GM12878 (cell line): ENCODE results near the gene CEP131. TPM values are rescaled to one million over a fixed set of nuclear protein-coding genes. Genes with fewer than 3 reads are reported as not detected.
A peak's percentile ranks its signal among the peaks of the same experiment; 100 is the strongest.

Experiments
- ATAC-seq: fragments of 200-7000 bp; cut with Tn5 transposase; 3 replicates; pipeline ENCODE4 v1.9.1; 2020; ENCODE audit warnings: mild to moderate bottlenecking, moderate library complexity
- BruUV-seq: library from RNA; stranded (reverse); fragments of 400-500 nt; replicated peaks from 2 replicates; lab custom pipeline; 2021; lab: Mats Ljungman, UMichigan
- CTCF ChIA-PET: fragments of 300-600 bp; sonication (Branson Sonifier 250); formaldehyde crosslinking; extraction: SDS; loops from one replicate; lab custom pipeline; 2021; ENCODE audit warnings: inconsistent platforms; lab: Yijun Ruan, JAX
- POLR2A ChIA-PET: fragments of 350-600 bp; formaldehyde crosslinking; extraction: SDS; loops from one replicate; lab custom pipeline; 2021; ENCODE audit warnings: inconsistent platforms; lab: Charles Lee
- RAD21 ChIA-PET: fragments of 300-600 bp; sonication (Branson Sonifier 250); formaldehyde crosslinking; loops from one replicate; lab custom pipeline; 2023; ENCODE audit warnings: antibody characterized with exemption; ENCODE audit not compliant: unreplicated experiment; lab: Charles Lee
- SMC1A ChIA-PET: fragments of 300-600 bp; sonication (Branson Sonifier 250); formaldehyde crosslinking; loops from one replicate; lab custom pipeline; 2023; ENCODE audit not compliant: unreplicated experiment, uncharacterized antibody; lab: Charles Lee
- DNase-seq: peaks from one replicate; pipeline ENCODE4 v3.0.0-alpha.2; 2011; ENCODE audit warnings: low read depth, low spot score
- FAIRE-seq: peaks from 3 replicates; lab custom pipeline; 2011; peaks lifted over from hg19 to GRCh38; lab: Jason Lieb, UNC
- H2AFZ ChIP-seq: 2 replicates; pipeline ENCODE4 v1.6.0; 2011; ENCODE audit warnings: low read depth, low read length, control low read depth; ENCODE audit not compliant: control insufficient read depth
- H3K27ac ChIP-seq: 2 replicates; pipeline ENCODE4 v1.5.1; 2011; ENCODE audit warnings: control low read depth; ENCODE audit not compliant: control insufficient read depth, insufficient read depth
- H3K27me3 ChIP-seq, 2 experiments: replicated peaks in 1 of 2; 2 replicates each; pipeline versions ENCODE4 v1.6.0 to v1.6.1; 2011; ENCODE audit warnings: low read length in 1 of 2; ENCODE audit not compliant: control insufficient read depth in 2 of 2, insufficient read depth in 2 of 2
- H3K36me3 ChIP-seq, 2 experiments: 2 replicates each; pipeline ENCODE4 v1.5.1; 2011; ENCODE audit warnings: low read length in 1 of 2; ENCODE audit not compliant: control insufficient read depth in 2 of 2, insufficient read depth in 2 of 2
- H3K4me1 ChIP-seq: 2 replicates; pipeline ENCODE4 v1.6.1; 2011; ENCODE audit warnings: mild to moderate bottlenecking, low read length, moderate library complexity, mixed read lengths; ENCODE audit not compliant: control insufficient read depth, insufficient read depth
- H3K4me2 ChIP-seq: 2 replicates; pipeline ENCODE4 v1.6.0; 2011; ENCODE audit warnings: control low read depth; ENCODE audit not compliant: control insufficient read depth, insufficient read depth
- H3K4me3 ChIP-seq: fragments of 200-600 bp; sonication (generic); 2 replicates; pipeline ENCODE4 v1.5.1; 2016
- H3K79me2 ChIP-seq: 2 replicates; pipeline ENCODE4 v1.6.0; 2011; ENCODE audit warnings: low read length; ENCODE audit not compliant: control insufficient read depth, insufficient read depth
- H3K9ac ChIP-seq: 2 replicates; pipeline ENCODE4 v1.8.0; 2011; ENCODE audit warnings: low read length, control low read depth, mixed read lengths; ENCODE audit not compliant: control insufficient read depth, insufficient read depth
- H3K9me3 ChIP-seq: replicated peaks from 3 replicates; pipeline ENCODE4 v1.5.1; 2011; ENCODE audit warnings: mild to moderate bottlenecking, low read length; ENCODE audit not compliant: control insufficient read depth, insufficient read depth
- H4K20me1 ChIP-seq: 2 replicates; pipeline ENCODE4 v1.6.0; 2011; ENCODE audit not compliant: control insufficient read depth, insufficient read depth
- MYC ChIP-seq: IDR thresholded peaks from 2 replicates; pipeline ENCODE4 v1.6.1; 2011; ENCODE audit warnings: mild to moderate bottlenecking, low read length, moderate library complexity, inconsistent platforms; ENCODE audit not compliant: insufficient read depth, insufficient replicate concordance, insufficient read length, severe bottlenecking
- PAX8 ChIP-seq: fragments of 450-650 bp; IDR thresholded peaks from 2 replicates; pipeline ENCODE4 v1.6.1; 2017; ENCODE audit warnings: mild to moderate bottlenecking, moderate library complexity
- SIN3A ChIP-seq: IDR thresholded peaks from 2 replicates; pipeline ENCODE4 v1.6.1; 2012; ENCODE audit warnings: low read depth, low read length, improper control_type of control experiment
- TCF7 ChIP-seq: IDR thresholded peaks from 2 replicates; pipeline ENCODE4 v1.6.1; 2014; ENCODE audit warnings: antibody characterized with exemption, borderline replicate concordance
- WGBS: methylation state at CpG from one replicate; pipeline ENCODE4 v1.1.6; 2016; ENCODE audit warnings: low lambda C conversion rate; ENCODE audit not compliant: insufficient replicate concordance, insufficient coverage; ENCODE audit errors: missing lambda C conversion rate; 5-methylcytosine and 5-hydroxymethylcytosine counted together
- in situ Hi-C: fragments of 300-500 bp; cut with MboI; formaldehyde crosslinking; loops from 9 replicates; pipeline ENCODE4 v1.14.3; 2018; ENCODE audit warnings: mixed read lengths
- intact Hi-C: fragments of 100-400 bp; cut with micrococcal nuclease; formaldehyde crosslinking; loops from one replicate; pipeline ENCODE4 v1.14.2; 2022; ENCODE audit not compliant: unreplicated experiment
- polyA plus RNA-seq, 11 experiments: library from polyadenylated mRNA; depleted of rRNA in 4 of 11; unstranded in 6 of 11; stranded (reverse) in 5 of 11; fragments of >200 nt; fragmentation: Nextera tagmentation in 4 of 11; fragmentation: Illumina TruSeq in 1 of 11; extraction: Ambion mirVana in 4 of 11; extraction: Trizol in 1 of 11; gene quantifications; 1 replicate in 1 of 11; 2 replicates in 10 of 11; pipeline versions ENCODE4 v1.2.1 to v1.2.3, GENCODE V29; 2011 to 2016; ENCODE audit warnings: inconsistent platforms in 2 of 11, missing spikeins in 2 of 11, low read depth in 1 of 11
- total RNA-seq, 4 experiments: library from RNA; depleted of rRNA in 3 of 4; stranded (reverse); fragments of >200 nt in 3 of 4; fragmentation: Illumina TruSeq in 1 of 4; extraction: Trizol in 1 of 4; gene quantifications; 2 replicates each; pipeline versions ENCODE4 v1.2.1 to v1.2.3, GENCODE V29; 2013 to 2021
- TF ChIP-seq, protein P1 (sequence below), 3 experiments: IDR thresholded peaks in 2 of 3; conservative IDR thresholded peaks in 1 of 3; 2 replicates each; pipeline ENCODE4 v1.5.1; 2011; ENCODE audit warnings: low read depth in 3 of 3, low read length in 3 of 3, mild to moderate bottlenecking in 3 of 3, control low read depth in 2 of 3, moderate library complexity in 2 of 3, inconsistent platforms in 1 of 3, mixed read lengths in 1 of 3; ENCODE audit not compliant: control insufficient read depth in 2 of 3, insufficient read depth in 1 of 3; ENCODE audit errors: extremely low read depth in 1 of 3

Gene CEP131
- total and polyA plus RNA-seq, 10 of the 15 experiments (the other 5 are each of a cell fraction or from before 2014, with no cell fraction given) = 0.05 to 17.3 (median 6.7) TPM

DNA sequence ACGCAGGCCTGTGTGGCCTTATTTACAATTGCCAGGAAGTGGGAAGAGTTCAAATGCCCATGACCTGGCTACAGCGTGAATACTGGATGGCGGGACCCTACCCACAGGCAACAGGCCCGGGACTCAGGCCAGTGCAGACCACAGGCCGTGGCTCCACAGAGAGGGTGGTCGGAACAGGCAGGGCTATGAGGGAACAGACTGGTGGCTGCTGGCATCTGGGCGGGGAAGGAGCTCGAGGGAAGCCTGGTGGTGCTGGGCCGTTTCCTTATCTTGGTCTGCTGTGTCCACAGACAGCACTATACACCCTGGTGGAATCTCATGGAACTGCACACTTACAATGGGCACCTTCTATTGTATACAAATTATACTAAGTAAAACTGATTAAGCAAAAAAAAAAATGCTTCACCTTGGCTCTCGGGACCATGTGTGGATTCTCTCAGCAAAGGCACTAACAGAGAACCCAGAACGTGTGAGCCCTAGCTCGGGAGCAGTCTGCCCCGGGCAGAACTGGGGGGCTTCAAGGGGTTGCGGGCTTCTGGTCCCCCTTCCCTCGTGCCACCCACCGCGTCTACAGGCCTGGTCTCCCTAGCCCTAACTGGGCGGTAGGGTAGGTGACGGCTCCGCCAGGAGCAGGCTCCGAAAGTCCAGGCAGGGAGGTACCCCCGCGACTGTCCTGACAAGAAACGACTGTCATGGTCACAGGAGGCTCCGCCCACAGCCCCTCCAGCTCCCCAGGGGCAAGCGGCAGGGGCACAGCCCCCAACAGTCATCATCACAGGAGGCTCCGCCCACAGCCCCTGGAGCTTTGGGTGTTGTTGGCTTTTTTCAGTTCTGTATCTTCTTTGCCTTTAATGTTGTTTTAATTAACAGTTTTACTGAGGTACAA lies 21.8 kb downstream of the CEP131 start:
- H3K4me3 ChIP-seq = no peak overlapping the region
- ATAC-seq = peak; percentile 87
- H3K4me1 ChIP-seq = no peaks in the 10 kb centered on the region
- H3K4me2 ChIP-seq = no peak overlapping the region
- TF ChIP-seq, protein P1, sequence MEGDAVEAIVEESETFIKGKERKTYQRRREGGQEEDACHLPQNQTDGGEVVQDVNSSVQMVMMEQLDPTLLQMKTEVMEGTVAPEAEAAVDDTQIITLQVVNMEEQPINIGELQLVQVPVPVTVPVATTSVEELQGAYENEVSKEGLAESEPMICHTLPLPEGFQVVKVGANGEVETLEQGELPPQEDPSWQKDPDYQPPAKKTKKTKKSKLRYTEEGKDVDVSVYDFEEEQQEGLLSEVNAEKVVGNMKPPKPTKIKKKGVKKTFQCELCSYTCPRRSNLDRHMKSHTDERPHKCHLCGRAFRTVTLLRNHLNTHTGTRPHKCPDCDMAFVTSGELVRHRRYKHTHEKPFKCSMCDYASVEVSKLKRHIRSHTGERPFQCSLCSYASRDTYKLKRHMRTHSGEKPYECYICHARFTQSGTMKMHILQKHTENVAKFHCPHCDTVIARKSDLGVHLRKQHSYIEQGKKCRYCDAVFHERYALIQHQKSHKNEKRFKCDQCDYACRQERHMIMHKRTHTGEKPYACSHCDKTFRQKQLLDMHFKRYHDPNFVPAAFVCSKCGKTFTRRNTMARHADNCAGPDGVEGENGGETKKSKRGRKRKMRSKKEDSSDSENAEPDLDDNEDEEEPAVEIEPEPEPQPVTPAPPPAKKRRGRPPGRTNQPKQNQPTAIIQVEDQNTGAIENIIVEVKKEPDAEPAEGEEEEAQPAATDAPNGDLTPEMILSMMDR (IDR thresholded peaks at IDR 0.05 in 2 of 3, conservative IDR thresholded peaks at IDR 0.05 in 1 of 3; ENCODE audit: control insufficient read depth in 2 of 3, extremely low read depth in 1 of 3, insufficient read depth in 1 of 3, low read depth in 3 of 3, low read length in 3 of 3) = peak; percentile 18 to 45 (median 42); a peak in 4 of 6 replicates
- TF ChIP-seq SIN3A = no peak
- TF ChIP-seq TCF7 = no peak
- no peak for TF ChIP-seq MYC
- no peak for TF ChIP-seq PAX8
- intact Hi-C loops = no loop called here
- BruUV-seq = TSS peak; percentile 54
- ChIA-PET CTCF (no interaction called here), SMC1A (no interaction called here), POLR2A (no interaction called here), RAD21 (no interaction called here)
- H3K27ac ChIP-seq = no peak overlapping the region
- FAIRE-seq = peak; percentile 23
- no peak for DNase-seq
- in situ Hi-C loops = no loop called here
- no peak overlapping the region for H3K9ac ChIP-seq
- H4K20me1 ChIP-seq = no peaks in the 10 kb centered on the region
- WGBS = 70% methylated on average over 27 of the region's 27 CpGs
- no peaks in the 10 kb centered on the region for H3K9me3 ChIP-seq
- no peaks in the 10 kb centered on the region for H3K27me3 ChIP-seq
- no peak overlapping the region for H2AFZ ChIP-seq
- peaks cover 4 to 6% of the 10 kb centered on the region in 2 experiments; a peak in 2 of 4 replicates for H3K36me3 ChIP-seq
- H3K79me2 ChIP-seq = no peaks in the 10 kb centered on the region
